ENCODE data around the gene PSME3.

Gene PSME3

DNA sequence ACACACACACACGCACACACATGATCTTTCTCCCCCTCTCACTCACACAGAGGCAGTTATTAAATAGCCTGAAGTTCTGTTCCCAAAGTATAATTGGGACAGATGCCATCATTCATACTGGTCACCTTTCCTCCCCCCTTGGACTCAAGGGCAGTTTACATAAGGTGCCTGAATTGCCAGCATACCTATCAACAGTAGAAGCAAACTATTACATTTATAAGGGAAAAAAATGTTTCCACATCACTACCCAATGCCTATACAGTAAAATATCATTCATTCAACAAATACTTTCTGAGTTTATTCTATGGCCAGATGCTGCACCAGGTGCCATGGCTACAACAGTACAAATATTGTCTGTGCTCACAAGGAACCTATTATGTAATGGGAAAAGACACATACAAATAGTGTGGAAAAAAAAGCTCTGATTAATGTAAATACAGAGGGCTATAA, 28.3 kb upstream of the PSME3 start:
- intact Hi-C loops (cut with DNase I; ENCODE audit: low total_unique reads), result no loop called here
- H3K4me1 ChIP-seq, result no peaks in the 10 kb centered on the region
- TF ChIP-seq, protein P1, sequence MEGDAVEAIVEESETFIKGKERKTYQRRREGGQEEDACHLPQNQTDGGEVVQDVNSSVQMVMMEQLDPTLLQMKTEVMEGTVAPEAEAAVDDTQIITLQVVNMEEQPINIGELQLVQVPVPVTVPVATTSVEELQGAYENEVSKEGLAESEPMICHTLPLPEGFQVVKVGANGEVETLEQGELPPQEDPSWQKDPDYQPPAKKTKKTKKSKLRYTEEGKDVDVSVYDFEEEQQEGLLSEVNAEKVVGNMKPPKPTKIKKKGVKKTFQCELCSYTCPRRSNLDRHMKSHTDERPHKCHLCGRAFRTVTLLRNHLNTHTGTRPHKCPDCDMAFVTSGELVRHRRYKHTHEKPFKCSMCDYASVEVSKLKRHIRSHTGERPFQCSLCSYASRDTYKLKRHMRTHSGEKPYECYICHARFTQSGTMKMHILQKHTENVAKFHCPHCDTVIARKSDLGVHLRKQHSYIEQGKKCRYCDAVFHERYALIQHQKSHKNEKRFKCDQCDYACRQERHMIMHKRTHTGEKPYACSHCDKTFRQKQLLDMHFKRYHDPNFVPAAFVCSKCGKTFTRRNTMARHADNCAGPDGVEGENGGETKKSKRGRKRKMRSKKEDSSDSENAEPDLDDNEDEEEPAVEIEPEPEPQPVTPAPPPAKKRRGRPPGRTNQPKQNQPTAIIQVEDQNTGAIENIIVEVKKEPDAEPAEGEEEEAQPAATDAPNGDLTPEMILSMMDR (IDR thresholded peaks at IDR 0.05), result no peak
- no peaks in the 10 kb centered on the region for H3K36me3 ChIP-seq
- no peaks in the 10 kb centered on the region for H3K9me3 ChIP-seq
- no peak overlapping the region for H3K4me3 ChIP-seq
- no peaks in the 10 kb centered on the region for H3K27me3 ChIP-seq
- no peak overlapping the region for H3K27ac ChIP-seq
- no peak for DNase-seq

- peaks cover 7 to 13% (median 8%) of the 10 kb centered on the region in 3 donors for H3K36me3 ChIP-seq
- TF ChIP-seq, protein P1 (IDR thresholded peaks at IDR 0.05), result no peak
- H3K9me3 ChIP-seq, result no peaks in the 10 kb centered on the region
- intact Hi-C loops (cut with DNase I; ENCODE audit: low total_unique reads), result no loop called here
- no peak for DNase-seq
- H3K27ac ChIP-seq, result no peak overlapping the region
- no peak overlapping the region for H3K4me3 ChIP-seq
- H3K4me1 ChIP-seq, result no peaks in the 10 kb centered on the region
- H3K27me3 ChIP-seq, result no peaks in the 10 kb centered on the region
Measured at GRCh38 chr17:42806249-42806648, 26.9 kb upstream of the PSME3 start.

GRCh38 chr17:42809250-42809649, 23.9 kb upstream of the PSME3 start:
- H3K4me3 ChIP-seq, result no peak overlapping the region
- H3K36me3 ChIP-seq, result peaks cover 29 to 38% (median 32%) of the 10 kb centered on the region in 3 donors
- H3K27me3 ChIP-seq, result no peaks in the 10 kb centered on the region
- TF ChIP-seq, protein P1 (IDR thresholded peaks at IDR 0.05), result no peak
- peak in 1 of 2 donors; percentile 57 for DNase-seq
- no peak overlapping the region for H3K27ac ChIP-seq
- H3K4me1 ChIP-seq, result no peaks in the 10 kb centered on the region
- intact Hi-C loops (cut with DNase I; ENCODE audit: low total_unique reads), result no loop called here
- no peaks in the 10 kb centered on the region for H3K9me3 ChIP-seq

- H3K27ac ChIP-seq, result no peak overlapping the region
- no peaks in the 10 kb centered on the region for H3K27me3 ChIP-seq
- TF ChIP-seq, protein P1 (IDR thresholded peaks at IDR 0.05), result no peak
- no peak overlapping the region for H3K4me3 ChIP-seq
- no peaks in the 10 kb centered on the region for H3K9me3 ChIP-seq
- no peak for DNase-seq
- intact Hi-C loops (cut with DNase I; ENCODE audit: low total_unique reads), result no loop called here
- no peaks in the 10 kb centered on the region for H3K4me1 ChIP-seq
- H3K36me3 ChIP-seq, result peaks cover 84 to 94% (median 87%) of the 10 kb centered on the region in 3 donors
Measured at GRCh38 chr17:42814633-42815399, 18.4 kb upstream of the PSME3 start.

DNA sequence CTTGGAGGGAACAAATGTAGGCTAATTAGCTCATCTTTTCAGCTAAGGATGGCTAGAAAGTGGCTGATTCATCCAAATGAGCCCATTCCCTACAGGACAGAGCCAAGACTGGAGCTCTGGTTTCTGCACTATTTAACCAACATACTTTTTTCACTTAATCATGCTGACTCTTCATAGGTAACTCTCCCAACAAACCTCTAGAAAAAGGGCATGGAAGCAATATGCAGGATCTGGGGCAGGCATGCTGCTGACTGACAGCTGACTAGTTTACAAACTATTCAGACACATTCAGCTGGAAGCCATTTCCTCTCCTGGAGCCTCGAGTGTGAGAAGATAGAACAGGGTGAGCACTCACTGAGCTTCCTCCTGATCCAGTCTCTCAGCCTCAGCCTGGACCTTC, 15.3 kb upstream of the PSME3 start:
- intact Hi-C loops (cut with DNase I; ENCODE audit: low total_unique reads), result no loop called here
- Histone ChIP-seq H3K4me1 (peaks cover 0 to 11% (median 4%) of the 10 kb centered on the region in 4 donors), H3K27ac (no peak overlapping the region), H3K4me3 (no peak overlapping the region), H3K27me3 (no peaks in the 10 kb centered on the region), H3K36me3 (peaks cover 84 to 99% (median 98%) of the 10 kb centered on the region in 3 donors), H3K9me3 (no peaks in the 10 kb centered on the region)
- DNase-seq, result no peak
- TF ChIP-seq, protein P1 (IDR thresholded peaks at IDR 0.05), result no peak

Data from tibial artery (tissue), 4 donors.